Breast epithelium (tissue), 4 donors: Measurements from ENCODE around the gene ITGA5. TPM values are rescaled to one million over a fixed set of nuclear protein-coding genes. Genes with fewer than 3 reads are reported as not detected.

Source experiments
- DNase-seq, 2 donors: peaks; one replicate each; pipeline ENCODE4 v3.0.0-alpha.2; 2019; ENCODE audit warnings: low spot score in 2 of 2
- H3K27ac ChIP-seq, 2 donors: fragments of 200-600 bp; sonication (generic) in 1 of 2; one replicate each; pipeline ENCODE4 v1.5.1; 2016 to 2019; ENCODE audit warnings: mild to moderate bottlenecking in 1 of 2
- H3K27me3 ChIP-seq, 2 donors: fragments of 200-600 bp; sonication (generic) in 1 of 2; one replicate each; pipeline versions ENCODE4 v1.5.1 to v1.6.0; 2017 to 2019; ENCODE audit warnings: control low read depth in 1 of 2, mild to moderate bottlenecking in 1 of 2
- H3K36me3 ChIP-seq: fragments of 200-600 bp; one replicate; pipeline ENCODE4 v1.5.1; 2019
- H3K4me1 ChIP-seq, 2 donors: fragments of 200-600 bp; sonication (generic); one replicate each; pipeline ENCODE4 v1.5.1; 2016 to 2019; ENCODE audit warnings: control low read depth in 1 of 2
- H3K4me3 ChIP-seq, 3 donors: fragments of 200-600 bp; sonication (generic); 1 replicate in 2 of 3; 2 replicates in 1 of 3; pipeline ENCODE4 v1.5.1; 2016 to 2019; ENCODE audit warnings: mild to moderate bottlenecking in 3 of 3, moderate library complexity in 2 of 3
- H3K9me3 ChIP-seq, 2 donors: fragments of 200-600 bp; sonication (generic) in 1 of 2; one replicate each; pipeline ENCODE4 v1.5.1; 2016 to 2019; ENCODE audit warnings: control low read depth in 1 of 2
- POLR2A ChIP-seq: fragments of 450-650 bp; IDR thresholded peaks from one replicate; pipeline ENCODE4 v1.6.1; 2016; ENCODE audit warnings: antibody characterized with exemption, mild to moderate bottlenecking, moderate library complexity
- POLR2AphosphoS5 ChIP-seq, 3 donors: sonication (generic); formaldehyde crosslinking; IDR thresholded peaks; one replicate each; pipeline ENCODE4 v1.6.1; 2017; ENCODE audit warnings: antibody characterized with exemption in 3 of 3
- intact Hi-C: fragments of 100-400 bp; cut with DNase I; formaldehyde crosslinking; loops from one replicate; pipeline ENCODE4 v1.15.1; 2023; ENCODE audit warnings: low total_unique reads
- total RNA-seq, 3 donors: library from RNA; depleted of rRNA; stranded (reverse); fragments of >200 nt; gene quantifications; one replicate each; pipeline ENCODE4 v1.1.0, GENCODE V29; 2016
- TF ChIP-seq, protein P1 (sequence below), 3 donors: fragments of 450-650 bp; IDR thresholded peaks; one replicate each; pipeline ENCODE4 v1.5.1; 2016 to 2017; ENCODE audit warnings: antibody characterized with exemption in 3 of 3, mild to moderate bottlenecking in 3 of 3, moderate library complexity in 3 of 3

ITGA5 gene
- total RNA-seq, 3 donors from 2014 or later, result 30.4 to 135 (median 81.9) TPM

DNA sequence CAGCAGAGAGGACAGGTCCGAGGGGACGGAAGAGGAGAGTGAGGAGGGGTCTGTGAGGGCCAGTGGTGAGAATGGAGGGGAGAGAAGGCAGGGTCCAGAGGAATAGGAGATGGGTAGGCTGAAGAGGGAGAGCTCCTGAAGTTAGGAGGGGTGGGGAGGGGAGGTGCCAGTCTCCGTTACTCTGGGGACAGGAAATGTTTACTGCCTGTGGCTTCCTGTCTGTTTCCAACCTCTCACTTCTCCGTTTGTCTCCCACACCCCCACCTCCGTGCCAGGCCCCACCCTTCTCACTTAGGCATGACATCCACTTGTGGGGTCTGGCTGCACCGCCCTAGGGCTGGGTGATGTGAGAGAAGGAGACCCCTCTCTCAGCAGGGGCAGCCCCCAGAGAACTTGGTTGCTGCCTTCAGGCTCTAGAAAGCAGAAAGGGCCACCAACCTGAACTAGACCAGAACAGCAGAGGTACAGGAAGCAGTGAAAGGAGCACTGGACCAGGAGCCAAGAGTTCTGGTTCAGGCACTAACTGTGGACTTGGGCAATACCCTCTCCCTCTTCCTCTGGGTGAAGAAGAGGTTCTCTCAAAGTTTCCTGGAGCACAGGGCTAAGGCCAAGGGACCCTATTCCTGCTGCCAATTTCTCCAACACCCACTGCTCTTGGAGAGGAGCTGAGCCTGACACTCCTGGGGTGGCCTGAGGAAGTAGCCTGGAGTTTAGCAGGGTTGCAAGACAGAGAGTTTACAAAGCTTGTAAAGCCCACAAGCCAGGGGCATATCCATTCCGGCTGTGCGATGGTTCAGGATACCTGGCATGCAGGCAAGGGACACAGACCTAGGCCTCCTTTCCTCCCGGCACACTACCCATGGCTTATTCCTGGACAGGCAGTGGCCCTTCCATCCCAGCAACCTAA, 5.5 kb downstream of the ITGA5 start:
- peaks cover 0 to 5% of the 10 kb centered on the region in 2 donors for H3K4me1 ChIP-seq
- no peaks in the 10 kb centered on the region for H3K36me3 ChIP-seq

DNA sequence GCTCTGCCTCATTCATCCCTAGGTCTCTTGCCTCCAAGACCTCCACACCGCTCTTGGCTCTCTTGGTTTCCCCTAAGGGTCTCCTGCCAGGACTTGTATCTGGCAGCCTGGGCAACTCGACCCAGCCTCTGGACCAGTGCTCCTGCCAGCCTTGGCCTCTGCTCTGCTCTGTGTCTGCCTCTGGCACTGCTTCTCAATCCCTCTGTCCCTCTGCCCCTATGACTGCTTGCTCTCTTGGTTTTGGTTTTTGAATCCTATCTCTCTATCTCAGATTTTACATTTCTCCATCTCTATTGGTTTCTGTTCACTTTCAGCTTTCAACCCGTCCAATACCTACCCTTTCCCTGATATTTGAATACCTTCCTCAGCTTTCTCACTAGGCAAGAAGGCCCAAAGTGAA, 6.3 kb downstream of the ITGA5 start:
- intact Hi-C loops, result loop anchor here (1.0 kb wide), 1 partner anchor 31 kb away; no protein-coding TSS in a partner anchor
- Histone ChIP-seq H3K36me3 (no peaks in the 10 kb centered on the region), H3K27ac (peak overlapping the region; percentile 50 to 82), H3K9me3 (no peaks in the 10 kb centered on the region), H3K4me1 (peaks cover 0 to 5% of the 10 kb centered on the region in 2 donors), H3K27me3 (no peaks in the 10 kb centered on the region), H3K4me3 (peak overlapping the region; percentile 3 to 47 (median 30))
- TF ChIP-seq POLR2A, result no peak
- no peak for TF ChIP-seq POLR2AphosphoS5 (IDR thresholded peaks at IDR 0.05)
- TF ChIP-seq, protein P1, sequence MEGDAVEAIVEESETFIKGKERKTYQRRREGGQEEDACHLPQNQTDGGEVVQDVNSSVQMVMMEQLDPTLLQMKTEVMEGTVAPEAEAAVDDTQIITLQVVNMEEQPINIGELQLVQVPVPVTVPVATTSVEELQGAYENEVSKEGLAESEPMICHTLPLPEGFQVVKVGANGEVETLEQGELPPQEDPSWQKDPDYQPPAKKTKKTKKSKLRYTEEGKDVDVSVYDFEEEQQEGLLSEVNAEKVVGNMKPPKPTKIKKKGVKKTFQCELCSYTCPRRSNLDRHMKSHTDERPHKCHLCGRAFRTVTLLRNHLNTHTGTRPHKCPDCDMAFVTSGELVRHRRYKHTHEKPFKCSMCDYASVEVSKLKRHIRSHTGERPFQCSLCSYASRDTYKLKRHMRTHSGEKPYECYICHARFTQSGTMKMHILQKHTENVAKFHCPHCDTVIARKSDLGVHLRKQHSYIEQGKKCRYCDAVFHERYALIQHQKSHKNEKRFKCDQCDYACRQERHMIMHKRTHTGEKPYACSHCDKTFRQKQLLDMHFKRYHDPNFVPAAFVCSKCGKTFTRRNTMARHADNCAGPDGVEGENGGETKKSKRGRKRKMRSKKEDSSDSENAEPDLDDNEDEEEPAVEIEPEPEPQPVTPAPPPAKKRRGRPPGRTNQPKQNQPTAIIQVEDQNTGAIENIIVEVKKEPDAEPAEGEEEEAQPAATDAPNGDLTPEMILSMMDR (IDR thresholded peaks at IDR 0.05), result no peak
- no peak for DNase-seq

More for the DNA sequence above, 5.5 kb downstream of the ITGA5 start:
- TF ChIP-seq POLR2A, result no peak
- no peak for TF ChIP-seq POLR2AphosphoS5 (IDR thresholded peaks at IDR 0.05)
- TF ChIP-seq, protein P1 (IDR thresholded peaks at IDR 0.05), result no peak
- no peaks in the 10 kb centered on the region for H3K9me3 ChIP-seq
- peak overlapping the region; percentile 3 to 47 (median 30) for H3K4me3 ChIP-seq
- peak overlapping the region; percentile 50 to 82 for H3K27ac ChIP-seq
- DNase-seq, result no peak
- no peaks in the 10 kb centered on the region for H3K27me3 ChIP-seq
- intact Hi-C loops, result no loop called here

DNA sequence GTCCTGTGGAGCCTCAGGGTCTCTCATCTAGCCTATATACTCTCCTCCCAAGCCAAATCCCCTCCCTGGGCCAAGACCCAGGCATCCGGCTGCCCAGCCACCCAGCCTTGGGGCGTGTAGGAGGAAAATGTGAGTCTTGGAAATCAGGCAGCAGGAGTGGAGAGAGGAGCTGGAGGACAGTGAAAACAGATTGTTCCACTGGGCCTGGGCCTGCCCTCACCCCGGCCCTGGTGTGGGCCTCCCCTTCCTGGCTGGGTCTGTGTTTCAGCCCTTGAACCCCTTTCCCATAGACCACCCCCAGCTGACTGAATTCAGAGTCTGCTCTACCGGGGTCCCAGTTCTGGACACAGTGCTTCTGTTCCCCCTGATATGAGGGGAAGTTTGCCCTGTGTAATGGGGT, 6.7 kb downstream of the ITGA5 start:
- Histone ChIP-seq H3K36me3 (no peaks in the 10 kb centered on the region), H3K27me3 (no peaks in the 10 kb centered on the region), H3K9me3 (no peaks in the 10 kb centered on the region), H3K4me1 (peaks cover 0 to 5% of the 10 kb centered on the region in 2 donors), H3K27ac (peak overlapping the region; percentile 50 to 82), H3K4me3 (peak overlapping the region; percentile 3 to 47 (median 30))
- intact Hi-C loops, result loop anchor here (1.0 kb wide), 1 partner anchor 31 kb away; no protein-coding TSS in a partner anchor
- no peak for TF ChIP-seq POLR2A
- TF ChIP-seq, protein P1 (IDR thresholded peaks at IDR 0.05), result no peak
- TF ChIP-seq POLR2AphosphoS5 (IDR thresholded peaks at IDR 0.05), result no peak
- no peak for DNase-seq

DNA sequence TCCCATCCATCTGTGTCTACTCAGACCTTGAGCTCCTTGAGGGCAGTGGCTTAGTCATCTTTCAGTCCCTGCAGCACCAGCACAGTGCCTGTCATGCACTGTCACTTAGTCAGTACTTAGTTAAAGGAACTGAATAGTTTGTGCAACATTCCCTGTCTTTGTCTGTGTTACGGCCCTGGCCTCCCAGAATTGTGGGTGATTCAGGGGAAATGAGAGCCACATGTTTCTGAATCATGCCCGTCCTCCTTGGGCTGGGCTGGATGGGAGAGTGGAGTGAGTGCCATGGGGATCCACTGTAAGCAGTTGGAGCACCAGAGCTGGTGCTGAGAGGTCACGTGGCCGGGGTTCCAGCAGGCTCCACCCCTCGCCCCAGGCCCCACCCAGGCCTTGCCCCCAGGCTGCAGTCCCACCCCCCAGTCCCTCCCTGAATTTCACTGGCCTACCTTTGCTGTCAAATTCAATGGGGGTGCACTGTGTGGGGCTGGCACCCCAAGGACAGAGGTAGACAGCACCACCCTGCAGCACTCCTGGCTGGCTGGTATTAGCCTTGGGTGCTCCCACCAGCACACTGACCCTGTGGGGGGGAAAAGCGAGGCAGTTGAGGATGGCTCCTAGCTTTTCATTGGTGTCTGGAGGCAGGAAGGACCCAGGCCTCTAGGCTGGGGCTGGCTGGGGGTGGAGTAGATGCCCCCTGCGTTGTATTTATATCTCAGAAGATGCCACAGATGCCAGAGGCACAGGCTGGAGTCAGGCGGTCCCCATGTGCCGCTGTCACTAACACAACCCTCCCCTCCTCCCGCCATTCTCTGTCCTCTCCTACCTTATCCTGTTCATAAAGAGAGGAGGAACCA, 7.5 kb downstream of the ITGA5 start:
- Histone ChIP-seq H3K9me3 (no peaks in the 10 kb centered on the region), H3K4me1 (peaks cover 0 to 5% of the 10 kb centered on the region in 2 donors), H3K27ac (peak overlapping the region; percentile 50 to 82), H3K4me3 (no peak overlapping the region), H3K36me3 (no peaks in the 10 kb centered on the region), H3K27me3 (no peaks in the 10 kb centered on the region)
- TF ChIP-seq POLR2AphosphoS5 (IDR thresholded peaks at IDR 0.05) (peak in 1 of 3 donors; percentile 82), POLR2A (no peak)
- intact Hi-C loops, result loop anchor here (1.0 kb wide), 1 partner anchor 30 kb away; no protein-coding TSS in a partner anchor
- DNase-seq, result no peak

DNA sequence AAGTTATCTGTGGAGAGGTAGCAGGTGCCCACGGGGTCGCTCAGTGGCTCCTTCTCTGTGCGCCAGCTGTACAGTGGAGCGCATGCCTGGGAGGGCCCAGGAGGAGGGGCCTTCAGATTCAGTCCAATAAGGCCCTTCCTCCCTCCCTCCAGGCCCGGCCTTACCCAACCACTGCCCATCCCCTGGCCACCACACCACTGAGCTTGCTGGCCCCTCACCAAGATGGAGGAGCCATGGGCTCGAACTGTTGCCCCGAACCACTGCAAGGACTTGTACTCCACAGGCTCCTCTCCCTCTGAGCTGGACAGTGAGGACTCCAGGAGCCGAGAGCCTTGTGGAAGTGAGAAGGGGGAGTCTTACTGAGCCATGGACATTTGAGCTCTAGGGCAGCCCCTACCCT, 9.8 kb downstream of the ITGA5 start:
- Histone ChIP-seq H3K4me3 (no peak overlapping the region), H3K36me3 (no peaks in the 10 kb centered on the region), H3K27ac (peak overlapping the region in 1 of 2 donors; percentile 8), H3K27me3 (no peaks in the 10 kb centered on the region), H3K4me1 (peaks cover 0 to 5% of the 10 kb centered on the region in 2 donors), H3K9me3 (no peaks in the 10 kb centered on the region)
- TF ChIP-seq POLR2AphosphoS5 (IDR thresholded peaks at IDR 0.05) (no peak), POLR2A (no peak)
- TF ChIP-seq, protein P1 (IDR thresholded peaks at IDR 0.05), result no peak
- intact Hi-C loops, result no loop called here
- no peak for DNase-seq
